GM12878 (cell line): ENCODE results near the gene NSG2. TPM values are rescaled to one million over a fixed set of nuclear protein-coding genes. Genes with fewer than 3 reads are reported as not detected.
"Not testable (repeated sequence)": the region's sequence is repeated elsewhere in the genome, so short reads cannot be mapped to it uniquely, and the experiment has no call there.

ENCODE experiments used
- ATAC-seq: fragments of 200-7000 bp; cut with Tn5 transposase; 3 replicates; pipeline ENCODE4 v1.9.1; 2020; ENCODE audit warnings: mild to moderate bottlenecking, moderate library complexity
- BruUV-seq: library from RNA; stranded (reverse); fragments of 400-500 nt; replicated peaks from 2 replicates; lab custom pipeline; 2021; lab: Mats Ljungman, UMichigan
- CTCF ChIA-PET: fragments of 300-600 bp; sonication (Branson Sonifier 250); formaldehyde crosslinking; extraction: SDS; loops from one replicate; lab custom pipeline; 2021; ENCODE audit warnings: inconsistent platforms; lab: Yijun Ruan, JAX
- POLR2A ChIA-PET: fragments of 350-600 bp; formaldehyde crosslinking; extraction: SDS; loops from one replicate; lab custom pipeline; 2021; ENCODE audit warnings: inconsistent platforms; lab: Charles Lee
- RAD21 ChIA-PET: fragments of 300-600 bp; sonication (Branson Sonifier 250); formaldehyde crosslinking; loops from one replicate; lab custom pipeline; 2023; ENCODE audit warnings: antibody characterized with exemption; ENCODE audit not compliant: unreplicated experiment; lab: Charles Lee
- SMC1A ChIA-PET: fragments of 300-600 bp; sonication (Branson Sonifier 250); formaldehyde crosslinking; loops from one replicate; lab custom pipeline; 2023; ENCODE audit not compliant: unreplicated experiment, uncharacterized antibody; lab: Charles Lee
- DNase-seq: peaks from one replicate; pipeline ENCODE4 v3.0.0-alpha.2; 2011; ENCODE audit warnings: low read depth, low spot score
- FAIRE-seq: peaks from 3 replicates; lab custom pipeline; 2011; peaks lifted over from hg19 to GRCh38; lab: Jason Lieb, UNC
- H2AFZ ChIP-seq: 2 replicates; pipeline ENCODE4 v1.6.0; 2011; ENCODE audit warnings: low read depth, low read length, control low read depth; ENCODE audit not compliant: control insufficient read depth
- H3K27ac ChIP-seq: 2 replicates; pipeline ENCODE4 v1.5.1; 2011; ENCODE audit warnings: control low read depth; ENCODE audit not compliant: control insufficient read depth, insufficient read depth
- H3K27me3 ChIP-seq, 2 experiments: replicated peaks in 1 of 2; 2 replicates each; pipeline versions ENCODE4 v1.6.0 to v1.6.1; 2011; ENCODE audit warnings: low read length in 1 of 2; ENCODE audit not compliant: control insufficient read depth in 2 of 2, insufficient read depth in 2 of 2
- H3K36me3 ChIP-seq, 2 experiments: 2 replicates each; pipeline ENCODE4 v1.5.1; 2011; ENCODE audit warnings: low read length in 1 of 2; ENCODE audit not compliant: control insufficient read depth in 2 of 2, insufficient read depth in 2 of 2
- H3K4me1 ChIP-seq: 2 replicates; pipeline ENCODE4 v1.6.1; 2011; ENCODE audit warnings: mild to moderate bottlenecking, low read length, moderate library complexity, mixed read lengths; ENCODE audit not compliant: control insufficient read depth, insufficient read depth
- H3K4me2 ChIP-seq: 2 replicates; pipeline ENCODE4 v1.6.0; 2011; ENCODE audit warnings: control low read depth; ENCODE audit not compliant: control insufficient read depth, insufficient read depth
- H3K4me3 ChIP-seq: fragments of 200-600 bp; sonication (generic); 2 replicates; pipeline ENCODE4 v1.5.1; 2016
- H3K79me2 ChIP-seq: 2 replicates; pipeline ENCODE4 v1.6.0; 2011; ENCODE audit warnings: low read length; ENCODE audit not compliant: control insufficient read depth, insufficient read depth
- H3K9ac ChIP-seq: 2 replicates; pipeline ENCODE4 v1.8.0; 2011; ENCODE audit warnings: low read length, control low read depth, mixed read lengths; ENCODE audit not compliant: control insufficient read depth, insufficient read depth
- H3K9me3 ChIP-seq: replicated peaks from 3 replicates; pipeline ENCODE4 v1.5.1; 2011; ENCODE audit warnings: mild to moderate bottlenecking, low read length; ENCODE audit not compliant: control insufficient read depth, insufficient read depth
- H4K20me1 ChIP-seq: 2 replicates; pipeline ENCODE4 v1.6.0; 2011; ENCODE audit not compliant: control insufficient read depth, insufficient read depth
- ATF7 ChIP-seq: fragments of 450-650 bp; IDR thresholded peaks from 2 replicates; pipeline ENCODE4 v1.6.1; 2016; ENCODE audit warnings: low read depth, mild to moderate bottlenecking
- CHD4 ChIP-seq: fragments of 200-600 bp; sonication (generic); IDR thresholded peaks from 2 replicates; pipeline ENCODE4 v1.6.1; 2016; ENCODE audit warnings: mild to moderate bottlenecking
- FOS ChIP-seq: IDR thresholded peaks from 3 replicates; pipeline ENCODE4 v1.6.1; 2011; ENCODE audit warnings: borderline replicate concordance; ENCODE audit not compliant: insufficient read length; ENCODE audit errors: extremely low read depth
- MTA3 ChIP-seq: IDR thresholded peaks from 2 replicates; pipeline ENCODE4 v1.6.1; 2012; ENCODE audit warnings: low read length, inconsistent platforms, borderline replicate concordance
- NRF1 ChIP-seq: conservative IDR thresholded peaks from 2 replicates; pipeline ENCODE4 v1.6.1; 2011; ENCODE audit warnings: mild to moderate bottlenecking, low read depth, low read length, improper control_type of control experiment
- SP1 ChIP-seq: IDR thresholded peaks from one replicate; pipeline ENCODE4 v1.6.1; 2011; ENCODE audit warnings: low read depth, low read length
- SRF ChIP-seq, 2 experiments: IDR thresholded peaks; 2 replicates each; pipeline ENCODE4 v1.6.1; 2011; ENCODE audit warnings: low read depth in 2 of 2, low read length in 2 of 2, mild to moderate bottlenecking in 1 of 2, moderate library complexity in 1 of 2
- TARDBP ChIP-seq: IDR thresholded peaks from 2 replicates; pipeline ENCODE4 v1.6.1; 2016; ENCODE audit warnings: borderline replicate concordance
- TCF7 ChIP-seq: IDR thresholded peaks from 2 replicates; pipeline ENCODE4 v1.6.1; 2014; ENCODE audit warnings: antibody characterized with exemption, borderline replicate concordance
- WGBS: methylation state at CpG from one replicate; pipeline ENCODE4 v1.1.6; 2016; ENCODE audit warnings: low lambda C conversion rate; ENCODE audit not compliant: insufficient replicate concordance, insufficient coverage; ENCODE audit errors: missing lambda C conversion rate; 5-methylcytosine and 5-hydroxymethylcytosine counted together
- in situ Hi-C: fragments of 300-500 bp; cut with MboI; formaldehyde crosslinking; loops from 9 replicates; pipeline ENCODE4 v1.14.3; 2018; ENCODE audit warnings: mixed read lengths
- intact Hi-C: fragments of 100-400 bp; cut with micrococcal nuclease; formaldehyde crosslinking; loops from one replicate; pipeline ENCODE4 v1.14.2; 2022; ENCODE audit not compliant: unreplicated experiment
- polyA plus RNA-seq, 11 experiments: library from polyadenylated mRNA; depleted of rRNA in 4 of 11; unstranded in 6 of 11; stranded (reverse) in 5 of 11; fragments of >200 nt; fragmentation: Nextera tagmentation in 4 of 11; fragmentation: Illumina TruSeq in 1 of 11; extraction: Ambion mirVana in 4 of 11; extraction: Trizol in 1 of 11; gene quantifications; 1 replicate in 1 of 11; 2 replicates in 10 of 11; pipeline versions ENCODE4 v1.2.1 to v1.2.3, GENCODE V29; 2011 to 2016; ENCODE audit warnings: inconsistent platforms in 2 of 11, missing spikeins in 2 of 11, low read depth in 1 of 11
- total RNA-seq, 4 experiments: library from RNA; depleted of rRNA in 3 of 4; stranded (reverse); fragments of >200 nt in 3 of 4; fragmentation: Illumina TruSeq in 1 of 4; extraction: Trizol in 1 of 4; gene quantifications; 2 replicates each; pipeline versions ENCODE4 v1.2.1 to v1.2.3, GENCODE V29; 2013 to 2021
- TF ChIP-seq, protein P1 (sequence below): fragments of 450-650 bp; IDR thresholded peaks from 2 replicates; pipeline ENCODE4 v1.6.1; 2018; ENCODE audit warnings: borderline replicate concordance, mild to moderate bottlenecking; ENCODE audit not compliant: partially characterized antibody

The NSG2 gene
- total and polyA plus RNA-seq, 10 of the 15 experiments (the other 5 are each of a cell fraction or from before 2014, with no cell fraction given) = 0.04 to 0.14 TPM; not detected in 8

DNA sequence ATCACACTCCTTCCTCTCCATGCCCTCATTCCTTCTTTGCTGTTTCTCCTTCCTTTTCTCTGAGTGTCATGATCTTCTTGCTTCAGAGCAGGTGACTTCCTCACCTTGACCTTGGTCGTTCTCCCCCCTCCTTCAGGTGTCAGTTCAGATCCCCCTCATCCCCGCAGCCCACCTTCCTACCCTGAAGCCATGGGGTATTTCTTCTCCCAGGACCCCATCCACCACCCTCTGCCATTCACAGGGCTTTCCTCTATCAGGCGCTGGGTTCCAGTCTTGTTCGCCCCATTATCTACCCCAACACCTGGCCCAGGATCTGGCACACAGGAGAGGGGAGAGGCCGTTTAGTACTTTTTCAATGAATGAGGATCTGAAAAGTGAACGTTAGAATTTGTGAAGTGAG is 101.0 kb downstream of the NSG2 start:
- CTCF ChIA-PET = no interaction called here
- no peak overlapping the region for H3K9ac ChIP-seq
- no peaks in the 10 kb centered on the region; a peak in 2 of 4 replicates for H3K27me3 ChIP-seq
- POLR2A ChIA-PET = no interaction called here
- no peaks in the 10 kb centered on the region for H4K20me1 ChIP-seq
- no peaks in the 10 kb centered on the region for H3K9me3 ChIP-seq
- ATAC-seq (no peak), DNase-seq (no peak), FAIRE-seq (no peak)
- RAD21 ChIA-PET = no interaction called here
- no peak overlapping the region for H3K4me3 ChIP-seq
- H2AFZ ChIP-seq = no peak overlapping the region
- SMC1A ChIA-PET = no interaction called here
- H3K79me2 ChIP-seq = no peaks in the 10 kb centered on the region
- H3K4me2 ChIP-seq = no peak overlapping the region
- no TSS peak for BruUV-seq
- no peak for TF ChIP-seq ATF7
- no peak for TF ChIP-seq TARDBP
- no peak for TF ChIP-seq NRF1
- no peak for TF ChIP-seq MTA3
- TF ChIP-seq, protein P1, sequence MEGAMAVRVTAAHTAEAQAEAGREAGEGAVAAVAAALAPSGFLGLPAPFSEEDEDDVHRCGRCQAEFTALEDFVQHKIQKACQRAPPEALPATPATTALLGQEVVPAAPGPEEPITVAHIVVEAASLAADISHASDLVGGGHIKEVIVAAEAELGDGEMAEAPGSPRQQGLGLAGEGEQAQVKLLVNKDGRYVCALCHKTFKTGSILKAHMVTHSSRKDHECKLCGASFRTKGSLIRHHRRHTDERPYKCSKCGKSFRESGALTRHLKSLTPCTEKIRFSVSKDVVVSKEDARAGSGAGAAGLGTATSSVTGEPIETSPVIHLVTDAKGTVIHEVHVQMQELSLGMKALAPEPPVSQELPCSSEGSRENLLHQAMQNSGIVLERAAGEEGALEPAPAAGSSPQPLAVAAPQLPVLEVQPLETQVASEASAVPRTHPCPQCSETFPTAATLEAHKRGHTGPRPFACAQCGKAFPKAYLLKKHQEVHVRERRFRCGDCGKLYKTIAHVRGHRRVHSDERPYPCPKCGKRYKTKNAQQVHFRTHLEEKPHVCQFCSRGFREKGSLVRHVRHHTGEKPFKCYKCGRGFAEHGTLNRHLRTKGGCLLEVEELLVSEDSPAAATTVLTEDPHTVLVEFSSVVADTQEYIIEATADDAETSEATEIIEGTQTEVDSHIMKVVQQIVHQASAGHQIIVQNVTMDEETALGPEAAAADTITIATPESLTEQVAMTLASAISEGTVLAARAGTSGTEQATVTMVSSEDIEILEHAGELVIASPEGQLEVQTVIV = no peak
- TF ChIP-seq FOS = no peak
- TF ChIP-seq SRF (IDR thresholded peaks at IDR 0.05; ENCODE audit: low read depth in 2 of 2, low read length in 2 of 2) = no peak
- TF ChIP-seq TCF7 = no peak
- TF ChIP-seq SP1 = no peak
- TF ChIP-seq CHD4 = no peak
- TF ChIP-seq, all 136 proteins: peak for 0
- in situ Hi-C loops = no loop called here
- no peak overlapping the region for H3K27ac ChIP-seq
- WGBS = 17% methylated on average over 5 of the region's 6 CpGs
- intact Hi-C loops = no loop called here
- H3K36me3 ChIP-seq = no peaks in the 10 kb centered on the region
- H3K4me1 ChIP-seq = no peaks in the 10 kb centered on the region

DNA sequence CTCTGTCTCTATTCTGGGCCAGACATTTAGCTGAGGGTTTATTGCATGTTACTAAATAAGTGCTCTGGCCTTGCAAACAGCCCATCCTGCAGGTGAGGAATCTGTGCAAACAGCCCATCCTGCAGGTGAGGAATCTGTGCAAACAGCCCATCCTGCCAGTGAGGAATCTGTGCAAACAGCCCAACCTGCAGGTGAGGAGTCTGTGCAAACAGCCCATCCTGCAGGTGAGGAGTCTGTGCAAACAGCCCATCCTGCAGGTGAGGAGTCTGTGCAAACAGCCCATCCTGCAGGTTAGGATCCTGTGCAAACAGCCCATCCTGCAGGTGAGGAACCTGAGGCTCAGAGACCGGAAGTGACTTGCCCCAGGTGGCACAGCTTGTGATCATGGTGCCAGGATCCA is 101.5 kb downstream of the NSG2 start:
- DNase-seq, ATAC-seq, H4K20me1 ChIP-seq, intact Hi-C loops, H3K9ac ChIP-seq, FAIRE-seq, H3K27ac ChIP-seq, CTCF ChIA-PET, H2AFZ ChIP-seq, RAD21 ChIA-PET, BruUV-seq, H3K4me3 ChIP-seq, in situ Hi-C loops, H3K9me3 ChIP-seq, H3K4me2 ChIP-seq, H3K4me1 ChIP-seq, H3K79me2 ChIP-seq, H3K27me3 ChIP-seq, POLR2A ChIA-PET, SMC1A ChIA-PET, H3K36me3 ChIP-seq: not testable (repeated sequence)
- 0% methylated on average over 1 of the region's 1 CpG for WGBS
